Tibial nerve (tissue), 3 donors: ENCODE measurements around the gene AGRP.

Experiments used
- CTCF ChIP-seq, 5 experiments: fragments of 200-600 bp in 3 of 5; fragments of 450-650 bp in 2 of 5; sonication (generic) in 3 of 5; IDR thresholded peaks; one replicate each; pipeline ENCODE4 v1.5.1; 2016 to 2019; ENCODE audit warnings: antibody characterized with exemption in 5 of 5, mild to moderate bottlenecking in 3 of 5, moderate library complexity in 2 of 5
- POLR2A ChIP-seq, 2 donors: fragments of 450-650 bp; IDR thresholded peaks; one replicate each; pipeline ENCODE4 v1.6.1; 2017; ENCODE audit warnings: antibody characterized with exemption in 2 of 2, mild to moderate bottlenecking in 2 of 2, moderate library complexity in 2 of 2

DNA sequence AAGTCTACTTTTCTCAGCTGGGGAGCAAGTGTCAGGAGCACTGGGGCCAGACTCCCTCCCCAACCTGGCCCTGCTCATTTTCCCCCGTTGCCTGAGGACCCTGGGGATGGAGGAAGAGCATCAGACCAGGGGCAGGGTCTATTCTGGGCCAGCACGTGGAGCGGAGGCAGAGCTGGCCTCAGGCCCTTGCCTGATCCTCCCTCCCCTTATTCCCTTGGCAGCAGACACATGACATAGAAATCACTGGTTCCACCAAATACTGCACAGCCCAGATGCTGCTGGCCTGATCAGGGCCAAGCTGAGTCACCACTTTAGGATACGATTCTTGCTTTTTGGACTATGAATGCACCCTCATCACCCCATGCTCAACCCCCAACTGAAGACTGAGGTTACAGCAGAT, 15.8 kb upstream of the AGRP start:
- TF ChIP-seq POLR2A (IDR thresholded peaks at IDR 0.05), result no peak
- no peak for TF ChIP-seq CTCF (IDR thresholded peaks at IDR 0.05)
